CD4-positive, alpha-beta T cell treated with Interleukin-1 beta for 1 hour (primary cell): ENCODE measurements around the gene SPOUT1.
"Not testable (repeated sequence)": the region's sequence is repeated elsewhere in the genome, so short reads cannot be mapped to it uniquely, and the experiment has no call there.

Experiments
- DNase-seq, 2 donors: peaks; one replicate each; pipeline ENCODE4 v3.0.0-alpha.2; 2020 to 2022

SPOUT1 gene

DNA sequence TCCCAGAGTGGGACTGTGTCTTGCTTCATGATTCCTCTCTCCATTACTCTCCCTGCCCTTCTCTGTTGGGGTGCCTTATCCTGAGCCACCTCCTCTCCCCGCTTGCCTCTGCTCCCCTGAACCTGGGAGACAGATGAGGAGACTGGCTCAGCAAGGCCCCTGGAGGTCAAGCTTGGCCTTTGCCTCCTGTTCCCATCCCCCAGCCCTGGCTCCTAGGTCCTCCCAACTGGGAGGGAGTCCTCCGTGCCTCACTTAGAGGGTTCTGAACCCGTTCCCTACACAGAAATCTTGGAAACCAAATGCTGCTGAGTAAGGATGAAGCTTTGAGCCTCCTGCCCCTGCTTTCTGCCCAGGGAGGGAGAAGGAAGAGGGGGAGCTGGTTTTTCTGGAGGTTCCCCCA is 21.1 kb downstream of the SPOUT1 start:
- no peak for DNase-seq

DNA sequence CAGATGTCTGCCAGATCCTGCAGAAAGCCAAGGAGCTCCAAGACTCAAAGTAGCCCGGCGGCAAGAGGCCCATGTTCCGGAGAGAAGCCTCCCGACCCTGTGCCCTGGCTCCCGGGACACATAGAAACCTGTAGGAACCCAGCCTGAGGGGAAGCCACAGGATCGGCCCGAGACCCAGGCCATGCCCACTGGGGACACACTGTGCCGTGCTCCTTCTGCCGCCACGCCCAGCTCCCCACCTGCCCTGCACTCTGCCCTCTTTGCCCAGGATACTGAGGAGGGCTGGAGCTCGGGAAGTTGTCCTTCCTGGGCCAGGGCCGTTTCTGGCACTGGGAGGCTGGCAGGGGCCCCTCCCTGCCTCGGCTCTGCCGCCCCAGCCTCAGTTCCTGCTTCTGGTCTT is 21.8 kb downstream of the SPOUT1 start:
- no peak for DNase-seq

DNA sequence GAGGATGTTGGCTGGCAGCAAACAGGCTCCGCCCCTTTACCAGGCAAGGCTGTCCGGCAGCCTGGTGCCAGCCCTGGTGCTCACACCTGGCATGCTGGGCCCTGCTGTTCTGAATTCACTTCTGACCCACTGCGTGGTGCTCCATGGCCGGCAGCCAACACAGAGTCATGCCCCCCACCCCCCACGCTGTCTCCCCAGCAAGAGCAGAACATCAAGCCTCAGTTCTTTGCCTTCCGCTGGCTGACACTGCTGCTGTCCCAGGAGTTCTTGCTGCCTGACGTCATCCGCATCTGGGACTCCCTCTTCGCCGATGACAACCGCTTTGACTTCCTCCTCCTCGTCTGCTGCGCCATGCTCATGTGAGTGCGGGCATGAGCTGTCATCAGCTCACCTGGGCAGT is 23.9 kb downstream of the SPOUT1 start:
- DNase-seq: no peak

DNA sequence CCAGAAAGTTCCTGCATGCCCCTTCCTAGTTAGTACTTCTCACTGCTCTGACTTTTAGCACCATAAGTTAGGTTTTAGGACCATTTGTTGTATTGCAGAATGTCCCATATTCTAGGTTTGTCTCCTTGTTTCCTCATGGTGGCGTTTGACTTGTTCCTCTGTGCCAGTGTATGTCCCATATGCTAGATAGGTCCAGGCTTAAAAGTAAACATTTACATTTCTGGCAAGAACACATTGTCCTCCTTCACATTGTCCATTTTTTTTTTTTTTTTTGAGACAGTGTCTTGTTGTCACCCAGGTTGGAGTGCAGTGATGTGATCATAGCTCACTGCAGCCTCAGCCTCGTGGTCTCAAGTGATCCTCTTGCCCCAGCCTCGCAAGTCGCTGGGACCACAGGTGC is 27.1 kb downstream of the SPOUT1 start:
- no peak for DNase-seq

DNA sequence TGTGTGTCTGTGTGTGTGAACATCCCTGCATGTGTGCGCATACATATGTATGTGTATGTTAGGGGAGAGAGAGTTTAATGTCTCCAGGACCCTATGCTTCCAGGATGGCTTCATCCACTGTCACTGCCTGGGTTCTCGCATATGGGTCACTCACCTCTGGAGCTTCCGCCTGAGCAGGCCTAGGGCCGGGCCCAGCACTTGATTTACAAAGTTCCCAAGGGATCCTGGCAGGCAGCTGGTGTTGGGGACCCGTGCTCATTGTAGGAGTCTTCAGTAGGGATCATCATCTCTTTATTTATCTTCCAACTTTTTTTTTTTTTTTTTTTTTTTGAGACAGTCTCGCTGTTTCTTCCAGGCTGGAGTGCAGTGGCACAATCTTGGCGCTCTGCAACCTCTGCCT is 29.5 kb downstream of the SPOUT1 start:
- DNase-seq: no peak

DNA sequence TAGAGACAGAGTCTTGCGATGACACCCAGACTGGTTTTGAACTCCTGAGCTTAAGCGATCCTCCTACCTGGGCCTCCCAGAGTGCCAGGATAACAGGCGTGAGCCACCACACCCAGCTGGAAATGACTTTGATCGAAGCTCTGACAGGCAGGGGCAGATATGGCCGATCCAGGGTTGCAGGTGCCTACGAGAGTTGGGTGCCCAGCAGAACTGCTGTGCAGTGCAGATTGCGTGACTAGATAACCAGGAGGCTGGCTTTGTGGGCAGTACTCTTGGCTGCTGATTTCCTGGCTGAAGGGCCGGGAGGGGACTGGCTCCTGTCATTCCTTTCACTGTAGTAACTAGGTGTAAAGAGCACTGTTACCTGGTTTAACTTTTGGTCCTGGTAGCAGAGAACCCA is 30.7 kb downstream of the SPOUT1 start:
- no peak for DNase-seq

DNA sequence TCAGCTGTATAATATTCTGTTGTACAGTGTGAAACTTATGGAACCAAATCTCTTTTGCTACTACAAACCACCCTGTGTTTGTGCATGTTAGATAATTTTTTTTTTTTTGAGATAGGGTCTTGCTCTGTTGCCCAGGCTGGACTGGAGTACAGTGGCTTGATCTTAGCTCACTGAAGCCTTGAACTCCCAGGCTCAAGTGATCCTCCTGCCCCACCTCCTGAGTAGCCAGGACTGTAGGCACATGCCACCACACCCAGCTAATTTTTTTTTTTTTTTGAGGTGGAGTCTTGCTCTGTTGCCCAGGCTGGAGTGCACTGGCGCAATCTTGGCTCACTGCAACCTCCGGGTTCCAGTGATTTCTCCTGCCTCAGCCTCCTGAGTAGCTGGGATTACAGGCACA is 34.6 kb downstream of the SPOUT1 start:
- not testable (repeated sequence) for DNase-seq

DNA sequence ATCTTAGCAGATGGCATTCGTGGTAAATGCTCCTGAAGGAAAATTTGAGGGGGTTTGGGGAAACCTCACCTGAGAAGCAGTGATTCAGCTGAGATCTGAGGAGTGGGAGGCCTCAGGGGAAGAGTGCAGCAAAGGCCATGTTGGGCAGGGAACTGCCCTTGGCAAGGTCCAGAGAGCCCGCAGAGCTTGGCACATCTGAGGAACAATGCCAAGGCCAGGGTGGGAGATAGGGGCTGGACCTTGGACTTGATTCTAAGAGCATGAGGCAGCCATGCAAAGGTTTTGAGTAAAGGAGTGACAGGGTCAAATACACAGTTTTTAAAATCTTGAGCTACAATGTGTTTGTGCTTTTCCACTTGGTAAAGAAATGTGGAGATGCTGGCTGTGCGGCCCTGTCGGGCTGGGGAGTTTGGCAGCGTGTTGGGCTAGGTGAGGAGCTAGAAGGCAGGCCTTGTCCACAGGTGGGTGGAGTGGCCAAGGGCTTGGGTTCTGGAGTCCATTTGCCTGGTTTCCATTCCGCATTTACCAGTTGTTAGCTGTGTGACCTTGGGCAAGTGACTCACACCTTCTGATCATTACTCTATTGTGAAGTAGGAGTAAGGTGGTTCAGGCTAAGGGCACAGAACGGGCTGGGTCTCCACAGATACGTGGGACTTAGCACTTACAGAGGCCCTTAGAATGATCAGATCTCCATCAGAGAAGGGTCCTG is 36.5 kb downstream of the SPOUT1 start:
- DNase-seq: no peak

DNA sequence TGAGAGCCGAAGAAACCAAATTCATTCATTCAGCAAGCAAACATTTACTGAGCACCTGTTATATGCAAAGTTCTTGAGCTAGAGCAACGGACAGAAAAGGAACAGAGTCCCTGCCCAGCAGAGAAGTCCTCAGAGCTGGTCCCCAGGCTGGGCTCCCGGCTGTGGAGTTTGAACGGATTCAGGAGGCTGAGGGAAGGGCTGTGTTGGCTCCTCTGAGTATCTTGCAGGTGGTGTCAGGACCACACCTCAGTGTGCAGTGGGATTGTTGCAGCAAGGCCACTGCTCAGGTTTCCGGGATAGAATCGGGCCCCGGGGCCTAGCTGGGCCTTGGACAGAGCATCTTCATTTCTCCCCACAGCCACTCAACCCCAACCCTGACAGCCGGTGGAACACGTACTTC is 37.5 kb downstream of the SPOUT1 start:
- DNase-seq: no peak

DNA sequence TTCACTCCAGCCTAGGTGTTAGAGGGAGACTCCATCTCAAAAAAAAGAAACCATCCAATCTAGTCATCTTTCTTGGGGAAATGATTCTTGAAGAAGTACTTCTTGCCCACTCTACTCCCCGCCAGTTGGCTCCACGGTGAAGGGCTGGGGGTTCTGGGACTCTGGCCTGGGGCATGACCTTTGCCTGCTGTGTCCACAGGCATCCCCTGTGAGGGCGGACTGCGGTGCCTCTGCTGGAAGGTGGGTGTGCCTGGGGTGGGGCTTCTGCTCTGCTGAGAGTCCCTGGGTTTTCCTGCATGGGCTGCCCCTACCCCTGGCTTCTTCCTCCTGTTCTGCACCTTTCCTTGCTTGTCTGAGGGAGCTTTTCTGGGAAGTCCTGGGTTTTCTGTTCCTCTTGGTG is 39.1 kb downstream of the SPOUT1 start:
- no peak for DNase-seq

DNA sequence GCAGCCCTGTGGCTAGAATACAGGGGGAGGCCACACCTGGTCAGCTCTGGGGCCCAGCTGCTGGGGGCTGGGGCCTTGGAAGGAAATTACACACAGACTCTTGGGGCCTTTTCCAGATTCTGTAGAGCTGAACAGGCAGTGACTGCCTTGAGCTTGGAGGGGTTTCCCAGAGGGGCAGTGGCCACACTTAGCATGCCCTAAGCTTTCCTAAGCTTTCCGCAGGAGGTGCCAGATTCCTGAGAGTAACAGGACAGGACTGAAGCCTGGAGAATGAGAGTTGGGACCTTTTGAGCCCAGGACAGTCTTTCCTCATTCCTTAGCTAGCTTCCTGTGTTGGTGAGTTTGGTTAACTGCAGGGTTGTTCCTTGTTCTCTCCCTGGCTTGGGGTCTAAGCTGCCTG is 41.1 kb downstream of the SPOUT1 start:
- DNase-seq: no peak

DNA sequence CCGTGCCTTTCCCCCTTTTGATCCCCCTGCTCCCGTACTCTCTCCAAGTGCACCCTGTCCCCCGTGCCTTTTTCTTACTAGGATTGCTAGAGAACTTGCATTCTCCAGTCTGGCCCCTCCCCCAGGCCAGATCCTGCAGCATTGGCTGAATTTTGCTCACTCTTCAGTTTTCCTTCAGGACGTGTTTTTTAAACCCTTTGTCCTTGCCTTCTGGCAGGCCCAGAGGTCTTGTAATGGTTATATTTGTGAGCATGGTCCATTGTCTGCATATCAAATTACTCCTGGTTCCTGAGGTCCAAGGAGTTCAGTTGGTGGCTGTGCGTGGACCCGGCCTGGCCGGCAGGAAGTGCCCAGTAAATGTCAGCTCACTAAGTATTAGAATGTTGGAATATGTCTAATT is 41.9 kb downstream of the SPOUT1 start:
- no peak for DNase-seq

DNA sequence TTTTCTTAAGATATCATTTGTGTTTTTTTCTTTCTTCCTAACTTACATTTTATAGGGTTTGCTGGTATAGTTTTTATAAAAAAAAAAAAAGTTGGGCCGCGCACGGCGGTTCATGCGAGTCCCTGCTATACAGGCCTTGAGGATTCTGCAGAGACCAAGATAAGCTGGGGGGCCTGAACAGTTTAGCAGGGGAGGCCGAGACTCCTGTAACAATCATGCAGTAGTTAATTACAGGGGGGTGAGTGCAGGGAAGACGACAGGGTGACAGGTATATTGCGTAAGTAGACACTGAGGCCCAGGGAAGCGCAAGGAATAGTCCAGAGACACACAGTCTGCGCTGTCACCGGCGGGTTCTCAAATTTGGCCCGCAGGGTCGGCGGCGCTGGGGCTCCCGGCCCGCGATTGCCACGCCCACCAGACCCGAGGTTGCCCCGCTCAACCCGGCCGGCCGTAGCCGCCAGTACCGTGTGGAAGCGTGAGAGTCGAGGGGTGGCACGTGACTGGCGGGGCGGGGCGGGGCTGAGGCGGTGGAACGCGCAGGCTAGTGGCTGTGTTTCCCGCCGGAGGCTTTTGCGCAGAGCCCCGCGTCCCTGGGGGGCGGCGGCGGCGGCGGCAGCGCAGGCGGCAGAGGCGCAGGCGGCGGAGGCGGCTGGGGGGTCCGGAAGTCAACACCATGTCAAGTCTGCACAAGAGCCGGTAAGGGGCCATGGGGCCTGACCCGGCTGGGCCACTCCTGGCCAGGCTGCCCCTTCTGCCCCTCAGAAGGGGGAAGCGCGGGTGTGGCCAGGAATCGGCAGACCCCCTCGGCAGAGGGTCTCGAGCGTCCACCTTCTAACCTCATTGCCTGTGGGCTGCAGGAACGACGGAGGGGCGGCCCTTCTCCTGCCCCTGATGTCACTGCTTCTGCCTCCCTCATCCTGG is 42.7 kb downstream of the SPOUT1 start, which contains the start of gene TBC1D13:
TBC1D13 (plus strand) TSS at position 573 of the 921 bp plus-strand sequence; CDS start at position 674, 101 bp downstream.
- DNase-seq: peak; percentile 90 to 91

DNA sequence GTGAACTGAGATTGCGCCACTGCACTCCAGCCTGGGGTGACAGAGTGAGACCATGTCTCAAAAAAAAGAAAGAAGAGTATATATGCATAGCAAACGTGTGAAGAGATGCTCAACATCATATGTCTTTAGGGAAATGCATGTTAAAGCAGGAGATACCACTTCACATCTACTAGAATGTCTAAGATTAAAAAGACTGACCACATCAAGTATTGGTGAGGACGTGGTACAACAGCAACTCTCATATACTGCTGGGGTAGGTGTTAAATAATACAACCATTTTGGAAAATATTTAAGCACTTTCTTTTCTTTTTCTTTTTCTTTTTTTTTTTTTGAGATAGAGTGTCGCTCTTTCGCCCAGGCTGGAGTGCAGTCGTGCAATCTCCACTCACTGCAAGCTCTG is 44.2 kb downstream of the SPOUT1 start:
- DNase-seq: no peak

DNA sequence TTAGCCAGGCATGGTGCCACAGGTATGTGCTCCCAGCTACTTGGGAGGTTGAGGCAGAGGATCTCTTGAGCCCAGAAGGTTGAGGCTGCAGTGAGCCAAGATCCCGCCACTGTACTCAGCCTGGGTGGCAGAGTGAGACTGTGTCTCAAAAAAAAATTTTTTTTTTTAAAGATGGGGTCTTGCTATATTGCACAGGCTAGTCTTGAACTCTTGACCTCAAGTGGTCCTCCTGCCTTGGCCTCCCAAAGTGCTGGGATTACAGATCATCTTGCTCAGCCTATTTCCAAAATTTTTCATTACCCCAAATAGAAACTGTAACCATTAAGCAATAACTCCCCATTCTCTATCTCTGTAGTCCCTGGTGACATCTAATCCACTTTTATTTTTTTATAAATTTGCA is 46.9 kb downstream of the SPOUT1 start:
- DNase-seq: no peak

DNA sequence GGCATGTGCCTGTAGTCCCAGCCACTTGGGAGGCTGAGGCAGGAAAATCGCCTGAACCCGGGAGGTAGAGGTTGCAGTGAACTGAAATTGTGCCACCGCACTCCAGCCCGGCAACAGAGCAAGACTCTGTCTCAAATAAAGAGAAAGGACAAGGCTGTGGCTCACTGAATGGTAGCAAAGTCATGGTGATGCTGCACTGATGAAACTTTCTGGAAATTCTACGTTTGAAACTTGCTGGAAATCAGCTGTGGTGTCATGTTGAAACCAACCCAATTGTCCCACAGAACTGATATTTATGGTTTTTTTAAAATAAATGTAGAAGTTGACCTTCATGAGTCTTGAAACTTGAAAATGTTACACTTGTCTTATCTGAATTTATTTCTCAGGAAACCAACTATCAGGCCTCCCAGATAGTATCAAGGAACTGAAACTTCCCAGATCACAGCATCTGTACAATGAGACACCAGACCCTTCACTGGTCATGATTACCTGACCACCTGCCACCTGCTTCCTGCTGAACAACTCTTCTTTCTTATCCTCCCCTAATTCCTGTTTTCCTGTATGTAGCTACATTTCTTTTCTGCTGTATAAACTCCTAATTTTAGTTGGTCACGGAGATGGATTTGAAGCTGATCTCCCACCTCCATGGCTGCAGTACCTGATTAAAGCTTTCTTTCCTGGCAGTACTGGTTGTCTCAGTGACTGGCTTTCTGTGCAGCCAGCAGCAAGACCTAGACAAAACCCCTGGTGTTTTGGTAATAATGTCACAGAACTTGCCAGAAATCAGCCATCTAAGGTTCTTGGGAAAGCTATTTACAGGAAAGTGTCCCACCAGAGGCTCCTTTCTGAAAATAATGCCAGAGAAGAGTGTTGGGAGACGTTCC is 48.2 kb downstream of the SPOUT1 start:
- no peak for DNase-seq

DNA sequence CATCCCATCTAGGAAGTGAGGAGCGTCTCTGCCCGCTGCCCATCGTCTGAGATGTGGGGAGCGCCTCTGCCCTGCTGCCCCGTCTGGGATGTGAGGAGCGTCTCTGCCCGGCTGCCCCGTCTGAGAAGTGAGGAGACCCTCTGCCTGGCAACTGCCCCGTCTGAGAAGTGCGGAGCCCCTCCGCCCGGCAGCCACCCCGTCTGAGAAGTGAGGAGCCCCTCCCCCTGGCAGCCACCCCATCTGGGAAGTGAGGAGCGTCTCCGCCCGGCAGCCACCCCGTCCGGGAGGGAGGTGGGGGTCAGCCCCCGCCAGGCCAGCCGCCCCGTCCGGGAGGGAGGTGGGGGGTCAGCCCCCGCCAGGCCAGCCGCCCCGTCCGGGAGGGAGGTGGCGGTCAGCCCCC is 49.5 kb downstream of the SPOUT1 start:
- DNase-seq: not testable (repeated sequence)

DNA sequence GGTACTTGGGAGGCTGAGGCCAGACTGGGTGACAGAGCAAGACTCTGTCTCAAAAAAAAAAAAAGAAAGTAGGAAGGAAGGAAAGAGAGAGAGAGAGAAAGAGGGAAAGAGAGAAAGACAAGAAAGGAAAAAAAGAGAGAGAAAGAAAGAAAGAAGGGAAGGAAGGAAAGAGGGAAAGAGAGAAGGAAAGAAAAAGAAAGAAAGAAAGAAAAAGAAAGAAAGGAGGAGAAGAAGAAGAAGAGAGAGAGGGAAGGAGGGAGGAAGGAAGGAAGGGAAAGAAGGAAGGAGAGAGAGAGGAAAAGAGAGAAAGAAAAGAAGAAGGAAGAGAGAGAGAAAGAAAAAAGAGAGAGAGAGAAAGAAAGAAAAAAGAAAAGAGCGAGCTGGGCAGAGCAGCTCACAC is 54.8 kb downstream of the SPOUT1 start:
- no peak for DNase-seq

DNA sequence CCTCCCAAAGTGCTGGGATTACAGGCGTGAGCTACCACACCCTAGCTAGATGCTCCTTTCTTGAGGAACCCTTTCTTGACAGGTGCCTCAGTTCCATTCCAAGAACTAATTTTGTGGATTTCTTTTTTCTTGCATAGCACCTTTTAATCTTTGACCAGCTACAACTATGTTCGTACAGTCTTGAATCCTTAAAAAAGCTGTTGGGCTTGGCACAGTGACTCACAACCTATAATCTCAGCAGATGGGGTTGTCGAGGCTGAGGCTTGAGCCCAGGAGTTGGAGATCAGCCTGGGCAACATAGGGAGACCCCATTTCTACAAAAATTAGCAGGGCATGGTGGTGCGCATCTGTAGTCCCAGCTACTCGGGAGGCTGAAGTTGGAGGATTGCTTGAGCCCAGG is 56.5 kb downstream of the SPOUT1 start:
- DNase-seq: no peak

DNA sequence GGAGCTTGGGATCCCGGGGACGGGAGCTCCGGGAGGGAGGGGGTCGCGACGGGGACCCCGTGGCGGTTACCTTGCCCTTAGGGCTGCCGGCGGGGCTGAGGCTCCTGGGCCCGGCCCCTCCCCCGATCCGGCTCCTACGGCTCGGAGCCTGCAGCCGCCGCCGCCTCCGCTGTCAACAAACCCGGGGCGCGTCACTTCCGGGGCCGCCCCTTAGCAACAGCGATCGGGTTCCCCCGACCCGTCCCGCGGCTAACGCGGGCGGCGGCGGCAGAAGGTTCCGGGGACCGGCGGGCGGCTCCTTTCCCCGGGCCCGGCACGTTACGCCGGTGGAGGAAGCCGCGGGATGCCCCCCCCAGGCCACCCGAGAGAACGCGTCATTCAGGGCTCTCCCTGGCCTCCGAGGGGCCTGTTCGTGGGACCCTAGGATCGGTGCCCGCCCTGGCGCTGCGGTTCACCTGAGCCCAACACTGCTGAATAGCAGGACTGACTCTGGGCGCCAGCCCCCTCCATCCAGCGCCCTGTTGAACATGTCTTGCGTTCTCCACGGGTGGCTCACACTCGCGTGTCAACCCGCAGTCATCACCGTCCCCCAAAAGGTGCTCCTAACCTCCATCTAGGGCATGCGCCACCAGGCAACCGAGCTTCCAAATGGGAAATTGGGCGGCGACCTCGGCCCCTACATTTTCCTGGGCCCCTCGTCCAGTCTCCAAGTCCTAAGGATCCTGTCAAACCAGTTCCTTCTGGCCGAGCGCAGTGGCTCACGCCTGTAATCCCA is 57.7 kb downstream of the SPOUT1 start, which contains the start of gene ZER1:
ZER1 (minus strand) TSS at position 183 of the 775 bp plus-strand sequence. CDS start 16,362 bp downstream, outside the sequence.
- DNase-seq: peak; percentile 93

DNA sequence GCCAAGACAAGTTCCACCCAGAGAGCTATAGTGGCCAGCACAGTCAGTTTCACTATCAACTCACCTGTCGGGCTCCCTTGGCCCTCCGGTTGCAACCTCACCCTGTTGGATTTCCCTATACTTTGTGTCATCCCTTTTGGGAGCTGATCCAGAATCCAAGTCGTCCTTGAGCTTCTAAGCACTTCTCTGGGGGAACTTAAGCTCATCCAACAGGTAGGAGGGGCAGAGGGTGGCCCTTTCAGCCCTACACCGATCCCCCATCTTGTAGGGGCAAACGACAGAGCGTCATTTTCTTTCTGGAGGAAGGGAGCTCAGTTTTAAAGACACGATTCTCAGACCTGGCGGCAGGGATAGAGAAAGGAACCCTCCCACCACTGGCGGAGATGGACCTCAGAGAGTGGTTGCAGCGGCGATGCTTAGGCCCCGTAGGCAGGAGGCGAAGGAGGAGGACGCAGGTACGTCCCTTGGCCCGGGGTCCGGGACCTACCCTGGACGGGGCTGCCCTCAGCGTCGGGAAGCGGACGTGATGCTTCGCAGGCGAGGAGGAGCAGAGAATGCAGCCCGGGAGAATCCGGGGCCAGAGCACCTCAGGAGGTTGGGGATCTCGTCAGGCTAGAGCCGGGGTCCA is 58.4 kb downstream of the SPOUT1 start:
- peak in 1 of 2 donors; percentile 17 for DNase-seq
